BLaER1 (cell line): ENCODE measurements around the gene XRCC6.
"Not testable (repeated sequence)": the region's sequence is repeated elsewhere in the genome, so short reads cannot be mapped to it uniquely, and the experiment has no call there.

ENCODE experiments used
- H3K27ac ChIP-seq: shearing (Covaris generic); formaldehyde crosslinking; 2 replicates; pipeline ENCODE4 v1.8.1; 2022
- H3K27me3 ChIP-seq: shearing (Covaris generic); formaldehyde crosslinking; 2 replicates; pipeline ENCODE4 v1.8.1; 2022
- H3K36me3 ChIP-seq: shearing (Covaris generic); formaldehyde crosslinking; 2 replicates; pipeline ENCODE4 v1.8.1; 2022
- H3K4me1 ChIP-seq: shearing (Covaris generic); formaldehyde crosslinking; 2 replicates; pipeline ENCODE4 v1.8.1; 2022
- H3K4me2 ChIP-seq: shearing (Covaris generic); formaldehyde crosslinking; 2 replicates; pipeline ENCODE4 v1.8.1; 2022
- H3K4me3 ChIP-seq: shearing (Covaris generic); formaldehyde crosslinking; 2 replicates; pipeline ENCODE4 v1.8.1; 2022
- H3K9ac ChIP-seq: shearing (Covaris generic); formaldehyde crosslinking; 2 replicates; pipeline ENCODE4 v1.8.1; 2022
- H3K9me3 ChIP-seq: shearing (Covaris generic); formaldehyde crosslinking; 2 replicates; pipeline ENCODE4 v1.8.1; 2022
- H4K20me1 ChIP-seq: shearing (Covaris generic); formaldehyde crosslinking; 2 replicates; pipeline ENCODE4 v1.8.1; 2022
- Cebpa-rat ChIP-seq: shearing (Covaris generic); IDR thresholded peaks from 2 replicates; pipeline ENCODE4 v1.8.1; 2022

The XRCC6 gene

DNA sequence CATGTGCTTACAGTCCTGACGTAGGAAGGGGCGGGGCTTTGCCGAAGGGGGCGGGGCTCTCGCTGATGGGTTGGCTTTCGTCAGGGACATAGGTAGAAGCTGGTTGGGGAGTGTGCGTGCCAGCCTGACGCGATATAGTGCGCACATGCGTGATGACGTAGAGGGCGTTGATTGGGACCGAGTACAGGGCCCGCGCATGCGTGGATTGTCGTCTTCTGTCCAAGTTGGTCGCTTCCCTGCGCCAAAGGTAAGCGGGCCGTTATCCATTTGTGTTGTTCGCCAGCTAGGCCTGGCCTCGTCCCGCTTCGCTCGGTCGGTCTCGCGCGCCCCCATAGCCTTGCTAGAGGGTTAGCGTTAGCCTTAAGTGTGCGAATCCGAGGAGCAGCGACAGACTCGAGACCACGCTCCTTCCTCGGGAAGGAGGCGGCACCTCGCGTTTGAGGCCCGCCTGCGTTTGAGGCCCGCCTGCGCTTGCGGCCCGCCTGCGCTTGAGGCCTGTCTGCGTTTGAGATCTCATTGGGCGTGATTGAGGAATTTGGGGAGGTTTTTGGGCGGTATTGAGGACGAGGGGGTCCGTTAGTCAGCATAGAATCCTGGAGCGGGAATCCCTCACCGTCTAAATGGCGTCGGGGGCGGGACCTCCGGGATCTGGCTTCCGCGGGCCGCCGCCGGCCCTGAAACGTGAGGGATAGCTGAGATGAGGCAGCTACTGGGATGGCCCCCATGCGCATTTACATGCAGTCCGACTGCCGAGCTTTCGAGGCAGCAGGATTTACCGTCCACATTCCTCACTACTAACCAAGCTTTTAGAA, at the start of gene XRCC6:
TSS of gene XRCC6 (plus strand) at position 197 of the 812 bp plus-strand sequence. CDS start 710 bp downstream, outside the sequence.
- peak within 1 kb of the TSS; percentile 95 for H3K9ac ChIP-seq
- no peak for TF ChIP-seq Cebpa-rat
- H3K27ac ChIP-seq = peak within 1 kb of the TSS; percentile 94
- H4K20me1 ChIP-seq = peaks cover 88% of the 10 kb centered on the region
- H3K27me3 ChIP-seq = no peaks in the 10 kb centered on the region
- H3K4me2 ChIP-seq = peak within 1 kb of the TSS; percentile 97
- peaks cover 44% of the 10 kb centered on the region for H3K36me3 ChIP-seq
- peak within 1 kb of the TSS; percentile 93 for H3K4me3 ChIP-seq
- peaks cover 34% of the 10 kb centered on the region for H3K4me1 ChIP-seq
- no peaks in the 10 kb centered on the region for H3K9me3 ChIP-seq

DNA sequence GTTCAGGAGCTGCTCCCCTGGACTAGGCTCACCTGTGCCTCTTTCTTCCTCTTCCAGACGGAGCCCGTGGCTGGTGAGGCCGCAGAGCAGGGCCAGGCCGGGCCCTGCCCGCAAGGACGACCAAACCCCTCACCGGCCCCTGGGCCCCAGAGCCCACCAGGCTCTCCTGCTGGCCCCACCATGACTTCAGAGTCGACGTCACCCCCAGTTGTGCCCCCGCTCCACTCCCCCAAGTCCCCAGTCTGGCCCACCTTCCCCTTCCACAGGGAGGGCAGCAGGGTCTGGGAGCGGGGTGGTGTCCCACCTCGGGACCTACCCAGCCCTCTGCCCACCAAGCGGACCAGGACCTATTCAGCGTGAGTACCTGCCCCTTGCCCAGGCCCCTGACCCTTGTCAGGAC, 49.3 kb upstream of the XRCC6 start:
- Histone ChIP-seq H3K4me3 (no peak overlapping the region), H3K4me1 (peaks cover 2% of the 10 kb centered on the region; the same call in 1 of the 2 replicates), H3K4me2 (no peak overlapping the region), H4K20me1 (no peaks in the 10 kb centered on the region; the same call in 1 of the 2 replicates), H3K36me3 (no peaks in the 10 kb centered on the region; the same call in 1 of the 2 replicates), H3K27ac (no peak overlapping the region), H3K27me3 (no peaks in the 10 kb centered on the region), H3K9me3 (no peaks in the 10 kb centered on the region), H3K9ac (no peak overlapping the region)
- no peak for TF ChIP-seq Cebpa-rat

DNA sequence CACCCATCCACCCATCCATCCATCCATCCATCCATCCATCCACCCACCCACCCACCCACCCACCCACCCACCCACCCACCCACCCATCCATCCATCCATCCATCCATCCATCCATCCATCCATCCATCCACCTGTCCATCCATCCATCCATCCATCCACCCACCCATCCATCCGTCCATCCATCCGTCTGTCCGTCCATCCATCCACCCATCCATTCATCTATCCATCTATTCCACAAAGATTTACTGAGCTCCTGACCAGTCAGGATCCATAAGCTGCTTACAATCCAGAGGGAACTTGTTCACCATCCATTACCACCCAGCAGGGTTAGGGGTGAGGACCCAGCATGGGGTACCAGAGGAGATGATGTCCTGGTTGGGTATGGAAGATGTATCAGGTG, 48.8 kb upstream of the XRCC6 start:
- H3K27ac ChIP-seq, H3K4me1 ChIP-seq, H3K9me3 ChIP-seq, H4K20me1 ChIP-seq, H3K27me3 ChIP-seq, H3K9ac ChIP-seq, H3K4me3 ChIP-seq, H3K36me3 ChIP-seq, H3K4me2 ChIP-seq: not testable (repeated sequence)

DNA sequence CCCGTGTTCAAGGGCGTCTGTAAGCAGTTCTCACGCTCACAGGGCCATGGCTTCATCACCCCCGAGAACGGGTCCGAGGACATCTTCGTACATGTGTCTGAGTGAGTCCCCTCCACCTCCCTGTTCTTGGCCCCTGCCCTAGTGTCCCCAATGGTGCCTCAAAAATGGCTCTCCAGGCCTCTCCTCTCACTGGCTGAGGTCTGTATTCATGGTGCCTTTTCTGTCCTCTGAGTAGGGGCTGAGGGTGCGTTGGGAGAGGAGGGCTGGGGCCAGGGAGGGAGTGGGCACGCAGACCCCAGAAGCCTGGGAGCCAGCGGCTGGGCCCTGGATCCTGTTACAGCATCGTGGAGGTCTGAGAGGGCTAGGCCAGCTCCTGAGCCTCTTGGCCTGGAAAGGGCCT, 47.4 kb upstream of the XRCC6 start:
- H4K20me1 ChIP-seq = no peaks in the 10 kb centered on the region; the same call in 1 of the 2 replicates
- H3K27me3 ChIP-seq = no peaks in the 10 kb centered on the region
- no peak overlapping the region for H3K4me3 ChIP-seq
- TF ChIP-seq Cebpa-rat = no peak
- no peak overlapping the region for H3K27ac ChIP-seq
- H3K9me3 ChIP-seq = no peaks in the 10 kb centered on the region
- peaks cover 10% of the 10 kb centered on the region; the same call in 1 of the 2 replicates for H3K36me3 ChIP-seq
- H3K4me1 ChIP-seq = peaks cover 10% of the 10 kb centered on the region
- H3K4me2 ChIP-seq = no peak overlapping the region
- H3K9ac ChIP-seq = no peak overlapping the region

DNA sequence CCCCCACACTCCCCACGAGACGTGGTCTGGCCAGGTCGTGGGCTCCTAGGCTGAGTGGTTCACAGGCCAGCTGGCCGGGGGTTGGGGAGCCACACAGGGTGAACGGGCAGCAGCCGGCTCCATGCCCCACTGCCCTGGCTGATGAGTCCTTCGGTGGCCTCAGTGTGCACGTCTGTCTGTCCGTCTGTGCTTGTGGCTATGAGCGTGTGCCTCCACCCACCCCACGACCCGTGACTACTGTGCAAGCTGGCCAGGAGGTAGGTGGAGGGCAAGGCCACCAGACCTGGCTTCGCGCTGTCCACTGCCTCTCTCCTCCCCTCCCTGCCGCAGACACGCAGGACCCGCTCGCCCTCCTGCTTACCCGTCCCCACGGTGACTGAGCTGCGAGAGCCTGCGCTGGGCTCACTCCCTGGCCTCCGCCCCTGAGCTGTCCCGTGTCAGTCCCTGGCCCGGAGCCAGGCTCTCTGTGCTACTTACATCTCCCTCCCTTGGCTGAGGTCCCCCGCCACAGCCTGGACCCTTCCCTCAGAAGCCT, 46.2 kb upstream of the XRCC6 start:
- no peaks in the 10 kb centered on the region for H3K9me3 ChIP-seq
- peaks cover 22% of the 10 kb centered on the region; the same call in 1 of the 2 replicates for H3K36me3 ChIP-seq
- no peak overlapping the region for H3K9ac ChIP-seq
- H3K27me3 ChIP-seq = no peaks in the 10 kb centered on the region
- no peak overlapping the region for H3K4me3 ChIP-seq
- TF ChIP-seq Cebpa-rat = no peak
- H4K20me1 ChIP-seq = no peaks in the 10 kb centered on the region; the same call in 1 of the 2 replicates
- peaks cover 10% of the 10 kb centered on the region for H3K4me1 ChIP-seq
- H3K4me2 ChIP-seq = no peak overlapping the region
- H3K27ac ChIP-seq = no peak overlapping the region

DNA sequence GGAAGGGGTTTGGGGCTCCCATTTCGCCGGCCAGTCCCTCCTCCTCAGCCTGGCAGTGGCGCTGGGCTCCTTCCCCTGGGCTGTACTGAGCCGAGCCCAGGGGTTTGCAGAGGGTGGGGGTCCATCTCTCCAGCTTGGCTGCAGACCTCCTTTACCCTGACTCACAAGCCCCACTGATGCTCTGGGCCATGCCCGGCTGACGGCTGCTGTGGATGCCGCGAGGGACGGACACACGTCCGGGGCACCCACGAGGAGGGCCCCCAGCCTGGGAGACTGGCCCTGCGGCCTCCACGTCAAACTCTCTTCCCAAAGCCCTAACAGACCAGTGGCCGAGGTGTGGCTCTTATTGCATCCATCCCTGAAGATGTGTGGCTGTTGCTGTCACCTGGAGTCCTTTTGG, 45.6 kb upstream of the XRCC6 start:
- peaks cover 28% of the 10 kb centered on the region; the same call in 1 of the 2 replicates for H3K36me3 ChIP-seq

DNA sequence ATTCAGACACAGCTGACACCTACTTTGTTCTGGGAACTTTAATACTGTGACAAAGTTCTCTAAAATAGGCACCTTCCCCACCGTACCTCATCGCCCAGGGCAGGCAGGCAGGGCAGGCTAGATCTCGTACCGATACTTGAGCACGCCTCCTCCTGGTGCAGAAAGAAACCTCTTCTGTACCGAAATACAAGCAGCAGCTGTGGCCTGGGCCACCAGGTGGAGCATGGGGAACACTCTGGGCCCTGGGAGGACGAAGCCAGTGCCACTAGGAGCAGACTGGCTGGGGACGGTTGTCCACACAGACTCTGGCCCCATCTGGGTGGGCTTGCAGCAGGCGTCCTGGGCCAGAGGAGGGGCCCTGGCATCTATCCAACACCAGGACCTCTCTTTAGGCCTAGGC, 44.2 kb upstream of the XRCC6 start:
- Histone ChIP-seq H4K20me1 (no peaks in the 10 kb centered on the region; the same call in 1 of the 2 replicates), H3K36me3 (peaks cover 32% of the 10 kb centered on the region; the same call in 1 of the 2 replicates), H3K27me3 (no peaks in the 10 kb centered on the region), H3K27ac (no peak overlapping the region), H3K4me2 (peak overlapping the region; percentile 41), H3K4me1 (peaks cover 10% of the 10 kb centered on the region), H3K9me3 (no peaks in the 10 kb centered on the region), H3K9ac (no peak overlapping the region), H3K4me3 (no peak overlapping the region)
- no peak for TF ChIP-seq Cebpa-rat

More for the DNA sequence above, 45.6 kb upstream of the XRCC6 start:
- TF ChIP-seq Cebpa-rat = no peak
- Histone ChIP-seq H4K20me1 (no peaks in the 10 kb centered on the region; the same call in 1 of the 2 replicates), H3K4me2 (no peak overlapping the region), H3K9me3 (no peaks in the 10 kb centered on the region), H3K4me1 (peaks cover 10% of the 10 kb centered on the region), H3K27ac (no peak overlapping the region), H3K4me3 (no peak overlapping the region), H3K9ac (no peak overlapping the region), H3K27me3 (no peaks in the 10 kb centered on the region)

DNA sequence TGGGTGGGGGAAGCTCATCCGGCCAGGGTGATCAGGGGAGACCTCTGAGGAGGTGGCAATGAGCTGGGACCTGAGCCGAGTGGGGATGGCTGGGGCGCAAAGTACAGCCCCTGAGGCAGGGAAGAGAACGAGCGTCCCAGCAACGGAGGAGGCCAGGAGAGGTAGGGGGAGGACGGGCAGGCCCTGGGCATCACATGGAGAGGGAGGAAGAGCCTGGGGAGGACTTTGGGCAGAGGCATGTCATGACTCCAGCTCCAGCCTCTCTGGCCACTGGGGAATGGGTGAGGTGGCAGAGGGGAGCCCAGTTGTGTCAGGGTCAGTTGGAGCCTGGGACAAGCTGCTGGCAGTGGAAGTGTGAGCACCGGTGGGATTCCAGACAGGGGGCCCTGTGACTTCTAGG, 43.0 kb upstream of the XRCC6 start:
- Histone ChIP-seq H3K27me3 (no peaks in the 10 kb centered on the region), H3K4me2 (no peak overlapping the region), H3K27ac (no peak overlapping the region), H3K9me3 (no peaks in the 10 kb centered on the region), H3K4me3 (no peak overlapping the region), H3K9ac (no peak overlapping the region), H4K20me1 (no peaks in the 10 kb centered on the region; the same call in 1 of the 2 replicates), H3K36me3 (peaks cover 45% of the 10 kb centered on the region; the same call in 1 of the 2 replicates), H3K4me1 (peaks cover 10% of the 10 kb centered on the region)
- TF ChIP-seq Cebpa-rat = no peak

DNA sequence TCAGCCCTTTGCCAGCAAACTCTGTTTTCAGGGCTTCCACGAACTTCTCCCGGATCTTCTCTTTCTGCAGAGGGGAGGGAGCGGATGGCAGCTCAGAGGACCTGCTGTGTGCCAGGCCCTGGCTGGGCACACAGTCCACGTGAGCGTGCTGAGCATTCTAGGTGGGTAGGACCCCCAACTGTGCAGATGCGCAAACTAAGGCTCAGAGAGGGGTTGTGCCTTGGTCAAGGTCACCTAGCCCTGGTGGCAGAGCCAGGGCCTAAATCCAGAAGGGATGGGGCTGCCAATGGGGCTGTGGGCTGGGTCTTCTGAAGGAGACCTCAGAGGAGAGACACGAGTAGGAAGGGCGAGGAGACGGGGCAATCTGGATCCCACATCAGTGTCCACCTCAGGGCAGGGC, 42.3 kb upstream of the XRCC6 start:
- Histone ChIP-seq H4K20me1 (no peaks in the 10 kb centered on the region; the same call in 1 of the 2 replicates), H3K9ac (no peak overlapping the region)

More for the DNA sequence above, 42.3 kb upstream of the XRCC6 start:
- Histone ChIP-seq H3K4me1 (peaks cover 10% of the 10 kb centered on the region), H3K9me3 (no peaks in the 10 kb centered on the region), H3K4me3 (no peak overlapping the region), H3K36me3 (peaks cover 52% of the 10 kb centered on the region; the same call in 1 of the 2 replicates), H3K4me2 (no peak overlapping the region), H3K27me3 (no peaks in the 10 kb centered on the region), H3K27ac (no peak overlapping the region)
- TF ChIP-seq Cebpa-rat = no peak
